ENCODE data around the gene CFAP77. TPM values are rescaled to one million over a fixed set of nuclear protein-coding genes. Genes with fewer than 3 reads are reported as not detected.

Gene CFAP77
- total and polyA plus RNA-seq, 2 of the 13 experiments (the other 11 are each of a cell fraction or from before 2014, with no cell fraction given), result not detected

- TF ChIP-seq ZXDC (CRISPR knock-in tag; IDR thresholded peaks at IDR 0.05) (no peak), NFIB (CRISPR knock-in tag; IDR thresholded peaks at IDR 0.05; ENCODE audit: borderline replicate concordance) (no peak), NKX3-1 (CRISPR knock-in tag; IDR thresholded peaks at IDR 0.05) (no peak), PTBP1 (IDR thresholded peaks at IDR 0.05; ENCODE audit: low read depth, low read length, poor library complexity, severe bottlenecking) (no peak), ZNF142 (CRISPR knock-in tag; IDR thresholded peaks at IDR 0.05) (no peak), PAWR (CRISPR knock-in tag; IDR thresholded peaks at IDR 0.05; ENCODE audit: borderline replicate concordance) (no peak), SNAI1 (CRISPR knock-in tag; IDR thresholded peaks at IDR 0.05; ENCODE audit: borderline replicate concordance) (no peak), BHLHE40 (IDR thresholded peaks at IDR 0.05; ENCODE audit: low read length) (no peak), KMT2A (CRISPR knock-in tag; IDR thresholded peaks at IDR 0.05) (no peak), ZNF652 (CRISPR knock-in tag; IDR thresholded peaks at IDR 0.05; ENCODE audit: borderline replicate concordance, low read depth) (no peak)
- TF ChIP-seq, protein P1, sequence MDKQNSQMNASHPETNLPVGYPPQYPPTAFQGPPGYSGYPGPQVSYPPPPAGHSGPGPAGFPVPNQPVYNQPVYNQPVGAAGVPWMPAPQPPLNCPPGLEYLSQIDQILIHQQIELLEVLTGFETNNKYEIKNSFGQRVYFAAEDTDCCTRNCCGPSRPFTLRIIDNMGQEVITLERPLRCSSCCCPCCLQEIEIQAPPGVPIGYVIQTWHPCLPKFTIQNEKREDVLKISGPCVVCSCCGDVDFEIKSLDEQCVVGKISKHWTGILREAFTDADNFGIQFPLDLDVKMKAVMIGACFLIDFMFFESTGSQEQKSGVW (CRISPR knock-in tag; IDR thresholded peaks at IDR 0.05; ENCODE audit: borderline replicate concordance), result no peak
- no peak overlapping the region for H2AFZ ChIP-seq (ENCODE audit: low read length)
- no peak overlapping the region for H3K27ac ChIP-seq (ENCODE audit: extremely low read length, insufficient read depth, low read length)
- WGBS (ENCODE audit: low lambda C conversion rate), result 100% methylated on average over 4 of the region's 9 CpGs
- no TSS peak for BruUV-seq (replicated peaks)
- no peak for FAIRE-seq
- no peaks in the 10 kb centered on the region for H3K9me3 ChIP-seq (ENCODE audit: low read length)
- ChIA-PET POLR2A (no interaction called here), CTCF (ENCODE audit: low intra/inter-chr PET ratio, low total read pairs) (no interaction called here)
- no peak overlapping the region for H3K9ac ChIP-seq (ENCODE audit: insufficient read depth, low read depth, low read length)
- no peak for DNase-seq (ENCODE audit: low spot score)
- in situ Hi-C loops (cut with HindIII; ENCODE audit: extremely low pct_ligation_motif_present, low pct_unique_long_range_greater_than_20kb), result no loop called here
- no peaks in the 10 kb centered on the region for H4K20me1 ChIP-seq (ENCODE audit: insufficient read depth, low read length)
- no peak overlapping the region for H3K4me2 ChIP-seq (ENCODE audit: low read depth, low read length)
- no peak overlapping the region for H3K4me3 ChIP-seq (replicated peaks in 1 of 3; ENCODE audit: insufficient read depth in 1 of 3, low read depth in 2 of 3, low read length in 3 of 3)
- no peak for ATAC-seq
- H3K4me1 ChIP-seq (ENCODE audit: insufficient read depth, low read length), result no peaks in the 10 kb centered on the region
- intact Hi-C loops (cut with micrococcal nuclease; ENCODE audit: unreplicated experiment), result no loop called here
- H3K27me3 ChIP-seq (ENCODE audit: control insufficient read depth in 1 of 2, insufficient read depth in 2 of 2, low read length in 2 of 2), result no peaks in the 10 kb centered on the region
- H3K36me3 ChIP-seq (replicated peaks in 1 of 2; ENCODE audit: control insufficient read depth in 1 of 2, insufficient read depth in 2 of 2, low read length in 2 of 2), result peaks cover 20 to 74% of the 10 kb centered on the region in 2 experiments; a peak in 4 of 5 replicates
- H3K79me2 ChIP-seq (ENCODE audit: insufficient read depth, low read length), result no peaks in the 10 kb centered on the region
Measured at GRCh38 chr9:132609184-132609583, 199.2 kb downstream of the CFAP77 start.
